Stimulated activated naive CD8-positive, alpha-beta T cell treated with anti-CD3 and anti-CD28 coated beads, Interleukin-15, amount 100 ng/mL, for 72 hours (primary cell): ENCODE data around the gene FYCO1.

Experiments used
- ATAC-seq: fragments of 150-1000 bp; cut with Tn5 transposase; 2 replicates; pipeline ENCODE4 v1.10.0; 2021; ENCODE audit warnings: mild to moderate bottlenecking, moderate library complexity
- DNase-seq, 2 donors: peaks; one replicate each; pipeline ENCODE4 v3.0.0; 2021 to 2022
- H3K27ac Mint-ChIP-seq, 2 donors: one replicate each; pipeline ENCODE4 v1.8.0; 2022; ENCODE audit warnings: mild to moderate bottlenecking in 2 of 2, mixed read lengths in 2 of 2, moderate library complexity in 2 of 2
- H3K27me3 Mint-ChIP-seq: one replicate; pipeline ENCODE4 v1.8.0; 2022; ENCODE audit warnings: mixed read lengths
- H3K4me1 Mint-ChIP-seq: one replicate; pipeline ENCODE4 v1.8.0; 2022; ENCODE audit warnings: mild to moderate bottlenecking, mixed read lengths
- H3K4me3 Mint-ChIP-seq, 2 donors: one replicate each; pipeline ENCODE4 v1.8.0; 2022; ENCODE audit warnings: mild to moderate bottlenecking in 2 of 2, mixed read lengths in 2 of 2, moderate library complexity in 1 of 2
- H3K9me3 Mint-ChIP-seq, 2 donors: one replicate each; pipeline ENCODE4 v1.8.0; 2022; ENCODE audit warnings: mixed read lengths in 2 of 2

The FYCO1 gene

DNA sequence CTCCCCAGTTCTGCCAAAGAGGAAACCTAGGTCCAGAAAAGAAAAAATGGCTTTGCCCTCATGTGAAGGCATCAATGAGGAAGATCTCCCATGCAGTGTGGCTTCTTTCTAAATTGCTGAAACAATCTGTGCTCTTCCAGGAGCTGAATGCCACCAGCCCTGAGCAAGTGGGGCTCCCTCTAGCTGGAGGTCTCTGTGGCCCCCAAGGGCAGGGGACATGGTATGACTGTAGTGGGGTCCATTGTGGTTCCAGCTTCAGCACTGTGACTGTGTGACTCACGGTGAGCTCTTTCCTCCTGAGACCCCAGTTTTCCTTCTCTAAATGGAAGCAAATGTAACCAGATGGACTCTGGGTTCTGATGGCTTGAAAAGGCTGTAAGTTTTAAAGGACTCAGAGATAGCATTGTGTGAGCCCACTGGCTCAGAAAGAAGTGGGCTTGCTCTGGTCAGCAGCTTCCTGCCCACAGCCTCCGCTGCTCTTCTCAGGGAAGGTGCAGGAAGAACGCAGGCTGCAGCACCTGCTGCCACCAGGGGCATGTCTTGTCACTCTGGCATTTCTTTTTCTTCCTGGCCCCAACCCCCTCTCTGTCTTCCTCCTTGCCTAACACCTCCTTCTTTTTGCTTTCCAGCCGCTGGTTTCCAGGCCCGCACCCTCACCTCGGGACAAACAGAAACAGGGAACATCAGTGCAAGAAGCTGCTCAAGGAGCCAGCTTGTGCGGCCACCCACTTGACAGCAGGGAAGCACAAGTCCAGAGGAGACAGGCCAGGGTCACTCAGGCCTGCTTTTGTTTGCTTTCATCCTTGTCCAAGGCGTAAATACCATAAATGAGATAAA lies 58.2 kb downstream of the FYCO1 start:
- Mint-ChIP-seq H3K27ac (peak overlapping the region in 1 of 2 donors; percentile 42), H3K4me1 (peaks cover 38% of the 10 kb centered on the region), H3K27me3 (no peaks in the 10 kb centered on the region), H3K9me3 (no peaks in the 10 kb centered on the region), H3K4me3 (no peak overlapping the region)
- no peak for ATAC-seq
- no peak for DNase-seq

- H3K27ac Mint-ChIP-seq = no peak overlapping the region
- no peak for DNase-seq
- H3K4me1 Mint-ChIP-seq = peaks cover 29% of the 10 kb centered on the region
- no peaks in the 10 kb centered on the region for H3K27me3 Mint-ChIP-seq
- no peak overlapping the region for H3K4me3 Mint-ChIP-seq
- H3K9me3 Mint-ChIP-seq = no peaks in the 10 kb centered on the region
- no peak for ATAC-seq
Measured at GRCh38 chr3:45936261-45936660, 59.4 kb downstream of the FYCO1 start.

DNA sequence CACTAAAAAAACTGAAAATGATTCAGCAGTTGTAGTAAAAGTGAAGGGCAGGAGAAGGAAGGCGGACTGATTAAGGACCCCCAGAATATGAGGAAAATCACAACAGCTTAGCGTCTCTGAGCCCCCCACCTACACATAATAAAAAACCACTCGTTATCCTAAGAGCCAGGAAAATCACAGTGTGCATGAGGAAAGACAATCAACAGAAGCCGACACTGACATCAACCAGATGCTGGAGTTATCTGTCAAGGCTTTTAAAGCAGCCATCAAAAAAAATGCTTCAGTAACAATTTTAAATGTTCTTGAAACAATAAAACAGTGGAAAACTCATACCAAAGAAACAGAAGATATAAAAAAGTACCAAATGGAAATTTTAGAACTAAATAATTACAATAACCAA lies 62.0 kb downstream of the FYCO1 start:
- H3K27ac Mint-ChIP-seq = no peak overlapping the region
- no peaks in the 10 kb centered on the region for H3K9me3 Mint-ChIP-seq
- DNase-seq = no peak
- ATAC-seq = no peak
- H3K27me3 Mint-ChIP-seq = no peaks in the 10 kb centered on the region
- peaks cover 14% of the 10 kb centered on the region for H3K4me1 Mint-ChIP-seq
- no peak overlapping the region for H3K4me3 Mint-ChIP-seq

DNA sequence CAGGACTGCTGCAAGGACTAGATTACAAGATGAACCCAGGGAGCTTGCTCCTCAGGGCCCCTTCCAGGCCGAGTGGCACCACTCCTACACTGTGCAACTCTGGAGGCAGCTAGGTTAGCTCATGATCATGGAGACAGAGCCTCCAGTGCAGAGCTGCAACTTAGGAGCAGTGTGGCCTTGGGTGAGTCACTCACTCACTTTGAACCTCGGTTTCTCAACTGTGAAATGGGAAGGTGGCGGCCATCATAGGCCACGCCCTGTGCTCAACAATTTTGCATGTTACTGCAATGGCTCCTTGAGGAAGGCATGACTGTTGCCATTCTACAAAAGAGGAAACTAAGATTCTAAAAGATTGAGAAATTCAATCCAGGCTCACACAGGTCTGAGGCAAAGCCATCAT lies 63.5 kb downstream of the FYCO1 start:
- H3K27me3 Mint-ChIP-seq = no peaks in the 10 kb centered on the region
- DNase-seq (no peak), ATAC-seq (no peak)
- H3K27ac Mint-ChIP-seq = no peak overlapping the region
- no peaks in the 10 kb centered on the region for H3K9me3 Mint-ChIP-seq
- peaks cover 11% of the 10 kb centered on the region for H3K4me1 Mint-ChIP-seq
- H3K4me3 Mint-ChIP-seq = no peak overlapping the region

- no peak overlapping the region for H3K27ac Mint-ChIP-seq
- H3K9me3 Mint-ChIP-seq = no peaks in the 10 kb centered on the region
- ATAC-seq (no peak), DNase-seq (no peak)
- peaks cover 11% of the 10 kb centered on the region for H3K4me1 Mint-ChIP-seq
- H3K27me3 Mint-ChIP-seq = no peaks in the 10 kb centered on the region
- H3K4me3 Mint-ChIP-seq = no peak overlapping the region
Measured at GRCh38 chr3:45931496-45931895, 64.1 kb downstream of the FYCO1 start.

DNA sequence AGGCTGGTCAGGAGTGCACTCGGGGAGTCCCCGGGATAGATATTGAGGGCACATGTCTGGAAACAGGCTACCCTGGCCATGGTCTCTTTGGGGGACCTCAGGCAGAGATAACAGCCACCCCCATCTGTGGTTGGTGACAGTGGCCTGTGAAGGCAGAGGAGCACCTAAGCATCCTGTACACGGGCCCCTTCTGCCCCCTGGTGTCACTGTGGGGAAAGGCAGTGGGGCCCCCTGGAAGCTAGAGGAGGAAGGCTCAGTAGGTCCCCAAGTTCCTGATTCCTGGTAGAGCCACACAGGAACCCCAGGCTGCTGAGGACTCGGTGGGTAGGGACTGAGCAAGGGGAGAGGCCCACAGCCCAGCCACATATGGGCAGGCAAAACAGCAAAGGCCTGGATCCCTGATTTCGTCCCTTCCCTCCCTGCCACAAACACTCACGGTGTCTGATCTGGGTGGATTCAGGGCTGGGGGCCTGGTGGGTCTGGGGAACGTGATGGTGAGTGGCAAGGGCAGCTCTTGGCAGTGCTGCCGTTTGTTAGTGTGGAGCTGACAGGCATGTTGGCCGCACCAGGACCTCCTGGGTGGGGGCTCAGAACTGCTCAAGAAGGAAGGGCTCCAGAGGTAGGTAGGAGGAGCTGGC lies 66.5 kb downstream of the FYCO1 start:
- Mint-ChIP-seq H3K27ac (peak overlapping the region in 1 of 2 donors; percentile 28), H3K4me3 (no peak overlapping the region), H3K27me3 (no peaks in the 10 kb centered on the region), H3K4me1 (peaks cover 11% of the 10 kb centered on the region), H3K9me3 (no peaks in the 10 kb centered on the region)
- DNase-seq = peak; percentile 66 to 69
- ATAC-seq = peak; percentile 93

DNA sequence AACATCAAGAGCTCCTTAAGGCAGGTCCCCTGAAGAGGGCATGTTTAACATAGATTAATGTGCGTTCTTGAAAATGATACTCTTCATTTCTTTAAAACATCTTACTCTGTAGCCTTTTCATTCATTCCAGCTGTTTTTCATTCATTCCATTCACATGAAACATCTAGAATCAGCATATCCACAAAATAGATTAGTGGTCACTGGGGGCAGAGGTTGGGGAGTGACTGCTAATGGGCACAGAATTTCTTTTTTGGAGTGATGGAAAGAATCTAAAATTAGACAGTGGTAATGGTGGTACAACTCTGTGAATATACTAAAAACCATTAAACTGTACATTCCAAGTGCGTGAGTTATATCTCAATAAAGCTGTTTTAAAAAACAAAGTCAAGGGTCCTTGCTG lies 67.7 kb downstream of the FYCO1 start:
- Mint-ChIP-seq H3K4me3 (no peak overlapping the region), H3K27me3 (no peaks in the 10 kb centered on the region), H3K4me1 (peaks cover 14% of the 10 kb centered on the region), H3K9me3 (no peaks in the 10 kb centered on the region), H3K27ac (no peak overlapping the region)
- ATAC-seq (no peak), DNase-seq (no peak)

GRCh38 chr3:45923755-45924154 lies 71.9 kb downstream of the FYCO1 start:
- no peak for DNase-seq
- H3K4me3 Mint-ChIP-seq = no peak overlapping the region
- H3K27me3 Mint-ChIP-seq = no peaks in the 10 kb centered on the region
- ATAC-seq = peak; percentile 72
- no peaks in the 10 kb centered on the region for H3K9me3 Mint-ChIP-seq
- peaks cover 25% of the 10 kb centered on the region for H3K4me1 Mint-ChIP-seq
- H3K27ac Mint-ChIP-seq = no peak overlapping the region

GRCh38 chr3:45922950-45923590 lies 72.6 kb downstream of the FYCO1 start:
- H3K9me3 Mint-ChIP-seq = no peaks in the 10 kb centered on the region
- ATAC-seq = no peak
- H3K4me3 Mint-ChIP-seq = no peak overlapping the region
- DNase-seq = no peak
- peaks cover 26% of the 10 kb centered on the region for H3K4me1 Mint-ChIP-seq
- no peak overlapping the region for H3K27ac Mint-ChIP-seq
- no peaks in the 10 kb centered on the region for H3K27me3 Mint-ChIP-seq

DNA sequence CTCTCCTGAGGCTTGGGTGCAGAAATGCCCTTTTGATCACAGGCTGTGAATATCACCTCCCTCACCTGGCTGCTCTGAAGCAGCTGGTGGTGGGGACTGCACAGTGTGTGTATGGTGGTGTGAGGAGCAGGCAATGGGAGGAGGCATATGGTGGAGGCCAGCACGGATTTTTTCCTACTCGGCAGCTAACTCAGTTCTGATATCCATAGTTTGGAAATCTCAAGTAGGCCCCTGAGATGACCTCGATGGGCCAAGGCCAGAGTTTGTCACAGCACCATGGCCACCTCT lies 73.6 kb downstream of the FYCO1 start:
- Mint-ChIP-seq H3K9me3 (no peaks in the 10 kb centered on the region), H3K4me1 (peaks cover 34% of the 10 kb centered on the region), H3K27me3 (no peaks in the 10 kb centered on the region), H3K4me3 (no peak overlapping the region), H3K27ac (no peak overlapping the region)
- ATAC-seq (no peak), DNase-seq (no peak)

GRCh38 chr3:45921158-45922038 lies 74.2 kb downstream of the FYCO1 start:
- DNase-seq (no peak), ATAC-seq (no peak)
- Mint-ChIP-seq H3K4me3 (no peak overlapping the region), H3K4me1 (peaks cover 40% of the 10 kb centered on the region), H3K9me3 (no peaks in the 10 kb centered on the region), H3K27me3 (no peaks in the 10 kb centered on the region), H3K27ac (no peak overlapping the region)

DNA sequence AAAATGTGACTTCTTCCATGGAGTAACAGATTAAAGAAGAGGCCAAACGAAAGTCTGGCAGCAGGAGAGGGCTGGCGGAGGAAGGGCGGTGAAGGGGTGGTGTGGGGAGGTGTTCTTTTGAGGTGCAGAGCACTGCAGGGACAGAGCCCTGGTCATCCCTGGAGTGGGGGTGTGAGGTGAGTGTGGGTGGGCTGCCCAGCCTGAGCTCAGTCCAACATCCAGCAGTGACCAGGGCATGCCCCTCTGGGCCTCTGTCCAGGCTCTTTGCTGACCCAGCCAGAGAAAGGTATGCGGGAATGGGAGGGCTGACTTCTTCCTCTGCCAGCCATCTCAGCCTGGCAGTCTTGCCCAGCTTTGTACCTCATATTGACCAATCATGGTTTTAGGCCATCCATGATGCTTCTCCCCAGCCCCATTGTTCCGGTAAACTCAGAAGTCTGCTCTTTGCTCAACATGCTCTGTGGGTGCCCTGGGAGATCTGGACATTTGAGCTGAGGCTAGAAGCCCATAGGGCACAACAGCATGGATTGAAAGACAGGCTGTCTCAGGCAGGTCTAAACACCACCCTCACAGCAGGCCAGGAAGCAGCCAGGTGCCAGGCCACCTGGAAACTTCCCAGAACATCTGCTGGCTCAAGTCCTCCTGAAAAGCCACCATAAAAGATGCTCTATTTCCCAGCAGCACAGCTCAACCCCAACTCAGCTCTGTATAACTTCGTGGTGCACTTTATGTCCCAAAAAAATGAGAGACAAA lies 78.3 kb downstream of the FYCO1 start:
- H3K9me3 Mint-ChIP-seq = no peaks in the 10 kb centered on the region
- peak overlapping the region in 1 of 2 donors; percentile 87 for H3K27ac Mint-ChIP-seq
- ATAC-seq (no peak), DNase-seq (no peak)
- H3K27me3 Mint-ChIP-seq = peaks cover 14% of the 10 kb centered on the region
- no peak overlapping the region for H3K4me3 Mint-ChIP-seq
- peaks cover 50% of the 10 kb centered on the region for H3K4me1 Mint-ChIP-seq

- H3K4me3 Mint-ChIP-seq = peak overlapping the region; percentile 61 to 65
- ATAC-seq = peak; percentile 95
- peaks cover 39% of the 10 kb centered on the region for H3K4me1 Mint-ChIP-seq
- DNase-seq = peak; percentile 74 to 88
- H3K27ac Mint-ChIP-seq = peak overlapping the region in 1 of 2 donors; percentile 14
- H3K9me3 Mint-ChIP-seq = no peaks in the 10 kb centered on the region
- H3K27me3 Mint-ChIP-seq = peaks cover 27% of the 10 kb centered on the region
Measured at GRCh38 chr3:45915518-45916231, 79.9 kb downstream of the FYCO1 start.

- Mint-ChIP-seq H3K27me3 (peaks cover 33% of the 10 kb centered on the region), H3K4me1 (peaks cover 39% of the 10 kb centered on the region), H3K27ac (peak overlapping the region in 1 of 2 donors; percentile 14), H3K4me3 (peak overlapping the region; percentile 61 to 65), H3K9me3 (no peaks in the 10 kb centered on the region)
- no peak for ATAC-seq
- no peak for DNase-seq
Measured at GRCh38 chr3:45915059-45915439, 80.6 kb downstream of the FYCO1 start.
